ENCODE measurements around the gene C4orf17. TPM values are rescaled to one million over a fixed set of nuclear protein-coding genes. Genes with fewer than 3 reads are reported as not detected.
"Not testable (repeated sequence)": the region's sequence is repeated elsewhere in the genome, so short reads cannot be mapped to it uniquely, and the experiment has no call there.

C4orf17 gene
- polyA plus RNA-seq, 1 donor from 2014 or later = not detected

DNA sequence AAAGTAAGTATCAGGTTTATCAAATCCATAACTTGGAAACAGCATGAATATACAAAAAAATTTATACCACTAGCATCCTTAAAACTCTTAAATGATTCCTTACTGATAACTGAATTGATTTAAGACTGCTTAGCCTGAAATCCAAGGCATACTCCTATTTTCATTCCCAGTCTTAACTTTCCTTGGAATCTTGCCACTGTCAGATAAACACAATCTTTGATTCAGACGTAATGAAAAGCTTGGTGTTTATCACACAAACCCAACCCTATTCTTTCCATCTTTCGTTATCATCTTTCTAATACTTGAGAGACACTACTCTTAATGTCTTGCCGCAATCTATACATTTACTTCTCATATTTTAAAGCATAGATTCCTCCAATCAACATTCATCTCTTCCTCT lies 19.1 kb downstream of the C4orf17 start:
- H4K20me1 ChIP-seq (ENCODE audit: insufficient read depth) = no peaks in the 10 kb centered on the region

DNA sequence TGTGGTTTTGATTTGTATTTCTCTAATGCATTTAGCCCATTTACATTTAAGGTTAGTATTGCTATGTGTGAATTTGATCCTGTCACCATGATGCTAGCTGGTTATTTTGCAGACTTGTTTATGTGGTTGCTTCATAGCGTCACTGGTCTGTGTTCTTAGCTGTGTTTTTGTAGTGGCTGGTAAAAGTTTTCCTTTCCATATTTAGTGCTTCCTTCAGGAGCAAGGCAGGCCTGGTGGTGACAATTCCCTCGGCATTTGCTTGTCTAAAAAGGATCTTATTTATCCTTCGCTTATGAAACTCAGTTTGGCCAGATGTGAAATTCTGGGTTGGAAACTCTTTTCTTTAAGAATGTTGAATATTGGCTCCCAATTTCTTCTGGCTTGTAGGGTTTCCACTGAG lies 23.9 kb downstream of the C4orf17 start:
- H3K4me3 ChIP-seq (ENCODE audit: low read length); H3K27ac ChIP-seq (ENCODE audit: low read length); H3F3A ChIP-seq (ENCODE audit: insufficient read depth, low read length, poor library complexity, severe bottlenecking); H4K20me1 ChIP-seq (ENCODE audit: insufficient read depth); H3K9ac ChIP-seq (ENCODE audit: low read length); H3K36me3 ChIP-seq (ENCODE audit: insufficient read depth, low read length); H3K79me2 ChIP-seq (replicated peaks; ENCODE audit: insufficient read depth, low read length); H3K4me2 ChIP-seq (ENCODE audit: low read length); H3K9me3 ChIP-seq (ENCODE audit: low read length); H2AFZ ChIP-seq (ENCODE audit: low read depth, low read length); H3K9me2 ChIP-seq (ENCODE audit: insufficient read depth, low read length); H3K27me3 ChIP-seq (ENCODE audit: insufficient read depth, low read depth, low read length): not testable (repeated sequence)

More for the DNA sequence above, 19.1 kb downstream of the C4orf17 start:
- Histone ChIP-seq H3K4me2 (ENCODE audit: low read length) (no peak overlapping the region), H3K9ac (ENCODE audit: low read length) (no peak overlapping the region), H3K79me2 (replicated peaks; ENCODE audit: insufficient read depth, low read length) (no peaks in the 10 kb centered on the region), H3K4me3 (ENCODE audit: low read length) (no peak overlapping the region), H3K27ac (ENCODE audit: low read length) (no peak overlapping the region), H3F3A (ENCODE audit: insufficient read depth, low read length, poor library complexity, severe bottlenecking) (no peaks in the 10 kb centered on the region), H3K27me3 (ENCODE audit: insufficient read depth, low read depth, low read length) (no peaks in the 10 kb centered on the region), H2AFZ (ENCODE audit: low read depth, low read length) (no peak overlapping the region), H3K36me3 (ENCODE audit: insufficient read depth, low read length) (no peaks in the 10 kb centered on the region), H3K9me3 (ENCODE audit: low read length) (no peaks in the 10 kb centered on the region), H3K9me2 (ENCODE audit: insufficient read depth, low read length) (no peaks in the 10 kb centered on the region)
- TF ChIP-seq RAD21 (conservative IDR thresholded peaks at IDR 0.05) (no peak), POLR2AphosphoS5 (IDR thresholded peaks at IDR 0.05) (no peak), EP300 (conservative IDR thresholded peaks at IDR 0.05; ENCODE audit: poor library complexity, severe bottlenecking) (no peak)
- TF ChIP-seq, protein P1, sequence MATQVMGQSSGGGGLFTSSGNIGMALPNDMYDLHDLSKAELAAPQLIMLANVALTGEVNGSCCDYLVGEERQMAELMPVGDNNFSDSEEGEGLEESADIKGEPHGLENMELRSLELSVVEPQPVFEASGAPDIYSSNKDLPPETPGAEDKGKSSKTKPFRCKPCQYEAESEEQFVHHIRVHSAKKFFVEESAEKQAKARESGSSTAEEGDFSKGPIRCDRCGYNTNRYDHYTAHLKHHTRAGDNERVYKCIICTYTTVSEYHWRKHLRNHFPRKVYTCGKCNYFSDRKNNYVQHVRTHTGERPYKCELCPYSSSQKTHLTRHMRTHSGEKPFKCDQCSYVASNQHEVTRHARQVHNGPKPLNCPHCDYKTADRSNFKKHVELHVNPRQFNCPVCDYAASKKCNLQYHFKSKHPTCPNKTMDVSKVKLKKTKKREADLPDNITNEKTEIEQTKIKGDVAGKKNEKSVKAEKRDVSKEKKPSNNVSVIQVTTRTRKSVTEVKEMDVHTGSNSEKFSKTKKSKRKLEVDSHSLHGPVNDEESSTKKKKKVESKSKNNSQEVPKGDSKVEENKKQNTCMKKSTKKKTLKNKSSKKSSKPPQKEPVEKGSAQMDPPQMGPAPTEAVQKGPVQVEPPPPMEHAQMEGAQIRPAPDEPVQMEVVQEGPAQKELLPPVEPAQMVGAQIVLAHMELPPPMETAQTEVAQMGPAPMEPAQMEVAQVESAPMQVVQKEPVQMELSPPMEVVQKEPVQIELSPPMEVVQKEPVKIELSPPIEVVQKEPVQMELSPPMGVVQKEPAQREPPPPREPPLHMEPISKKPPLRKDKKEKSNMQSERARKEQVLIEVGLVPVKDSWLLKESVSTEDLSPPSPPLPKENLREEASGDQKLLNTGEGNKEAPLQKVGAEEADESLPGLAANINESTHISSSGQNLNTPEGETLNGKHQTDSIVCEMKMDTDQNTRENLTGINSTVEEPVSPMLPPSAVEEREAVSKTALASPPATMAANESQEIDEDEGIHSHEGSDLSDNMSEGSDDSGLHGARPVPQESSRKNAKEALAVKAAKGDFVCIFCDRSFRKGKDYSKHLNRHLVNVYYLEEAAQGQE (IDR thresholded peaks at IDR 0.05; ENCODE audit: borderline replicate concordance) = no peak

DNA sequence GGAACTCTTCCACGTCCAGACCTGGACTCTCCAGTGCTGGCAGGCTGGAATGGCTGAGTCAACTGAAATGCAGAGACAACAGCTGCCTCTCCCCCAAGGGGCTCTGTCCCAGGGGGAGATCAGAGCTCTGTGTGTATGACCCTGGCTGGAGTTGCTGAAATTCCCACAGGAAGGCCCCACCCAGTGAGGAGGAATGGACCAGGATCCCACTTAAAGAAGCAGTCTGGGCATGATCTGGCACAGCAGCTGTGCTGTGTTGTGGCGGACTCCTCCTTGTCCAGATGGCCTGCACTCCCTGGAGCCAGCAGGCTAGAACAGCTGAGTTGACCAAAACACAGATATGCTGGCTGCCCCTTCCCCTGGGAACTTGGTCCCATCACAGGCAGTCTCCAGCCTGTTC lies 25.4 kb downstream of the C4orf17 start:
- H3F3A ChIP-seq (ENCODE audit: insufficient read depth, low read length, poor library complexity, severe bottlenecking) = no peaks in the 10 kb centered on the region
- no peaks in the 10 kb centered on the region for H3K79me2 ChIP-seq (replicated peaks; ENCODE audit: insufficient read depth, low read length)
- no peak overlapping the region for H3K9ac ChIP-seq (ENCODE audit: low read length)
- H3K4me3 ChIP-seq (ENCODE audit: low read length) = no peak overlapping the region
- no peaks in the 10 kb centered on the region for H3K36me3 ChIP-seq (ENCODE audit: insufficient read depth, low read length)
- no peaks in the 10 kb centered on the region for H3K27me3 ChIP-seq (ENCODE audit: insufficient read depth, low read depth, low read length)
- H3K9me3 ChIP-seq (ENCODE audit: low read length) = no peaks in the 10 kb centered on the region
- no peaks in the 10 kb centered on the region for H4K20me1 ChIP-seq (ENCODE audit: insufficient read depth)
- TF ChIP-seq RAD21 (conservative IDR thresholded peaks at IDR 0.05) (no peak), EP300 (conservative IDR thresholded peaks at IDR 0.05; ENCODE audit: poor library complexity, severe bottlenecking) (no peak), TAF1 (IDR thresholded peaks at IDR 0.05; ENCODE audit: low read depth) (no peak), SMC3 (conservative IDR thresholded peaks at IDR 0.05; ENCODE audit: poor library complexity) (no peak), MXI1 (conservative IDR thresholded peaks at IDR 0.05; ENCODE audit: poor library complexity, severe bottlenecking) (no peak), EZH2 (IDR thresholded peaks at IDR 0.05; ENCODE audit: borderline replicate concordance, insufficient read depth, low read length, poor library complexity, severe bottlenecking) (no peak), POLR2AphosphoS5 (IDR thresholded peaks at IDR 0.05) (no peak)
- TF ChIP-seq, protein P2, sequence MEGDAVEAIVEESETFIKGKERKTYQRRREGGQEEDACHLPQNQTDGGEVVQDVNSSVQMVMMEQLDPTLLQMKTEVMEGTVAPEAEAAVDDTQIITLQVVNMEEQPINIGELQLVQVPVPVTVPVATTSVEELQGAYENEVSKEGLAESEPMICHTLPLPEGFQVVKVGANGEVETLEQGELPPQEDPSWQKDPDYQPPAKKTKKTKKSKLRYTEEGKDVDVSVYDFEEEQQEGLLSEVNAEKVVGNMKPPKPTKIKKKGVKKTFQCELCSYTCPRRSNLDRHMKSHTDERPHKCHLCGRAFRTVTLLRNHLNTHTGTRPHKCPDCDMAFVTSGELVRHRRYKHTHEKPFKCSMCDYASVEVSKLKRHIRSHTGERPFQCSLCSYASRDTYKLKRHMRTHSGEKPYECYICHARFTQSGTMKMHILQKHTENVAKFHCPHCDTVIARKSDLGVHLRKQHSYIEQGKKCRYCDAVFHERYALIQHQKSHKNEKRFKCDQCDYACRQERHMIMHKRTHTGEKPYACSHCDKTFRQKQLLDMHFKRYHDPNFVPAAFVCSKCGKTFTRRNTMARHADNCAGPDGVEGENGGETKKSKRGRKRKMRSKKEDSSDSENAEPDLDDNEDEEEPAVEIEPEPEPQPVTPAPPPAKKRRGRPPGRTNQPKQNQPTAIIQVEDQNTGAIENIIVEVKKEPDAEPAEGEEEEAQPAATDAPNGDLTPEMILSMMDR (IDR thresholded peaks at IDR 0.05; ENCODE audit: poor library complexity, severe bottlenecking) = no peak
- TF ChIP-seq, protein P1 (IDR thresholded peaks at IDR 0.05; ENCODE audit: borderline replicate concordance) = no peak
- H3K9me2 ChIP-seq (ENCODE audit: insufficient read depth, low read length) = no peaks in the 10 kb centered on the region
- H3K27ac ChIP-seq (ENCODE audit: low read length) = no peak overlapping the region
- H3K4me2 ChIP-seq (ENCODE audit: low read length) = no peak overlapping the region
- no peak overlapping the region for H2AFZ ChIP-seq (ENCODE audit: low read depth, low read length)
